Non-pigmented ciliary epithelial cell (primary cell): ENCODE measurements around the gene RALGDS.
A peak's percentile ranks its signal among the peaks of the same experiment; 100 is the strongest.

Experiments
- DNase-seq: peaks from one replicate; pipeline ENCODE4 v3.0.0-alpha.2; 2010; ENCODE audit warnings: low read depth

Gene RALGDS

GRCh38 chr9:133051281-133051900, 69.6 kb downstream of the RALGDS start:
- no peak for DNase-seq

- no peak for DNase-seq
Measured at GRCh38 chr9:133050781-133051180, 70.3 kb downstream of the RALGDS start.

GRCh38 chr9:133050142-133050541, 70.9 kb downstream of the RALGDS start:
- DNase-seq, result peak; percentile 18

GRCh38 chr9:133049043-133049442, 72.0 kb downstream of the RALGDS start:
- DNase-seq, result no peak

- no peak for DNase-seq
Measured at GRCh38 chr9:133048595-133048994, 72.4 kb downstream of the RALGDS start.
